Vagina (tissue), 2 donors: ENCODE data around the gene UCHL5.

Experiments
- CTCF ChIP-seq, 3 experiments: fragments of 450-650 bp in 2 of 3; fragments of 200-600 bp in 1 of 3; sonication (generic) in 1 of 3; IDR thresholded peaks; one replicate each; pipeline ENCODE4 v1.5.1; 2017 to 2019; ENCODE audit warnings: antibody characterized with exemption in 3 of 3, mild to moderate bottlenecking in 2 of 3, moderate library complexity in 2 of 3
- POLR2A ChIP-seq, 2 donors: fragments of 450-650 bp; IDR thresholded peaks; one replicate each; pipeline ENCODE4 v1.6.1; 2017; ENCODE audit warnings: antibody characterized with exemption in 2 of 2, mild to moderate bottlenecking in 2 of 2, moderate library complexity in 2 of 2
- POLR2AphosphoS5 ChIP-seq, 2 donors: sonication (generic); formaldehyde crosslinking; IDR thresholded peaks; one replicate each; pipeline ENCODE4 v1.9.0; 2017; ENCODE audit warnings: antibody characterized with exemption in 2 of 2, mild to moderate bottlenecking in 2 of 2, low read depth in 1 of 2; ENCODE audit not compliant: insufficient read depth in 1 of 2

- TF ChIP-seq CTCF (IDR thresholded peaks at IDR 0.05) (no peak), POLR2AphosphoS5 (IDR thresholded peaks at IDR 0.05; ENCODE audit: insufficient read depth in 1 of 2, low read depth in 1 of 2) (no peak), POLR2A (IDR thresholded peaks at IDR 0.05) (no peak)
Measured at GRCh38 chr1:193062698-193063463, 3.7 kb upstream of the UCHL5 start.
